Esophagus muscularis mucosa (tissue), 4 donors: Measurements from ENCODE around the gene KLF18. TPM values are rescaled to one million over a fixed set of nuclear protein-coding genes. Genes with fewer than 3 reads are reported as not detected.

ENCODE experiments used
- DNase-seq: peaks from one replicate; pipeline ENCODE4 v3.0.0-alpha.2; 2017; ENCODE audit errors: extremely low spot score
- H3K27ac ChIP-seq, 4 donors: fragments of 200-600 bp; sonication (generic); replicated peaks in 1 of 4; 1 replicate in 3 of 4; 2 replicates in 1 of 4; pipeline ENCODE4 v1.5.1; 2016 to 2019; ENCODE audit warnings: mild to moderate bottlenecking in 1 of 4
- H3K27me3 ChIP-seq, 4 donors: fragments of 200-600 bp; sonication (generic); one replicate each; pipeline versions ENCODE4 v1.5.1 to v1.6.0; 2016 to 2019
- H3K36me3 ChIP-seq, 4 donors: fragments of 200-600 bp; sonication (generic); one replicate each; pipeline ENCODE4 v1.5.1; 2016 to 2019
- H3K4me1 ChIP-seq, 4 donors: fragments of 200-600 bp; sonication (generic); one replicate each; pipeline ENCODE4 v1.5.1; 2016 to 2019
- H3K4me3 ChIP-seq, 4 donors: fragments of 200-600 bp; sonication (generic); 1 replicate in 2 of 4; 2 replicates in 2 of 4; pipeline ENCODE4 v1.5.1; 2016 to 2019; ENCODE audit warnings: mild to moderate bottlenecking in 4 of 4, moderate library complexity in 1 of 4
- H3K9me3 ChIP-seq, 4 donors: fragments of 200-600 bp; sonication (generic); 1 replicate in 3 of 4; 2 replicates in 1 of 4; pipeline ENCODE4 v1.5.1; 2016 to 2019
- EP300 ChIP-seq: sonication (generic); formaldehyde crosslinking; IDR thresholded peaks from one replicate; pipeline ENCODE4 v1.6.1; 2017; ENCODE audit warnings: antibody characterized with exemption
- POLR2A ChIP-seq: fragments of 450-650 bp; IDR thresholded peaks from one replicate; pipeline ENCODE4 v1.6.1; 2017; ENCODE audit warnings: antibody characterized with exemption, moderate library complexity, mild to moderate bottlenecking, low read depth
- POLR2AphosphoS5 ChIP-seq, 2 donors: sonication (generic); formaldehyde crosslinking; IDR thresholded peaks; one replicate each; pipeline ENCODE4 v1.6.1; 2017; ENCODE audit warnings: antibody characterized with exemption in 2 of 2
- WGBS: methylation state at CpG from one replicate; pipeline ENCODE4 v1.1.5; 2018; 5-methylcytosine and 5-hydroxymethylcytosine counted together
- intact Hi-C: fragments of 100-400 bp; cut with DNase I; formaldehyde crosslinking; loops from one replicate; pipeline ENCODE4 v1.15.1; 2023
- total RNA-seq, 4 donors: library from RNA; depleted of rRNA; stranded (reverse); fragments of >200 nt; gene quantifications; one replicate each; pipeline versions ENCODE4 v1.1.0 to v1.2.1, GENCODE V29; 2016
- TF ChIP-seq, protein P1 (sequence below), 3 experiments: fragments of 200-600 bp in 2 of 3; fragments of 450-650 bp in 1 of 3; sonication (generic) in 2 of 3; IDR thresholded peaks; one replicate each; pipeline ENCODE4 v1.5.1; 2017 to 2019; ENCODE audit warnings: antibody characterized with exemption in 3 of 3, mild to moderate bottlenecking in 2 of 3, moderate library complexity in 1 of 3

The KLF18 gene
- not detected for total RNA-seq

- no peaks in the 10 kb centered on the region for H3K4me1 ChIP-seq
Observed at GRCh38 chr1:44141531-44141930, at the start of gene KLF18. KLF18 (minus strand) TSS chr1:44141631; CDS start chr1:44141631, 0 bp downstream.

DNA sequence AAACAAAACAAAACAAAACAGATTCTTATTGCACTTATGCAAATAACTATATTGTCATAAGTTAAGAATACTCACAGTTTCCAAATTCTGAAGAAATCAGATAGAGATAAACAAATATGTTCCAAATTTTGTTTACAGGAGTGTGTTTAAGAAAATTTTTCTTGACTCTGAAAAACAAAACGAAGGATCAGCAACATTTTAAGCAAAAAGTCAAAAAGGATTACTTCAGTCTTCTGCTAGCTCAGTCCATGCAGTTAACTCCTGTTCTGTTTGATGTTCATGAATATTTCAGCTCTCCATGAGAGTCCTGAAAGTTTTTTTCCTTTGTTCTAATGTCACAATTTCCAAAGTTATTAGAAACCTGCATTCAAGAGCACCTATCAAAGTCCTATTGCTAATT, 33.2 kb upstream of the KLF18 start:
- no peak for DNase-seq
- WGBS, result 80% methylated on average over 1 of the region's 1 CpG
- Histone ChIP-seq H3K4me3 (no peak overlapping the region), H3K27ac (no peak overlapping the region), H3K36me3 (no peaks in the 10 kb centered on the region), H3K9me3 (no peaks in the 10 kb centered on the region), H3K27me3 (peaks cover 0 to 10% (median 0%) of the 10 kb centered on the region in 4 donors), H3K4me1 (no peaks in the 10 kb centered on the region)
- intact Hi-C loops, result no loop called here
- TF ChIP-seq EP300, result no peak
- no peak for TF ChIP-seq POLR2A
- TF ChIP-seq POLR2AphosphoS5 (IDR thresholded peaks at IDR 0.05), result no peak
- TF ChIP-seq, protein P1, sequence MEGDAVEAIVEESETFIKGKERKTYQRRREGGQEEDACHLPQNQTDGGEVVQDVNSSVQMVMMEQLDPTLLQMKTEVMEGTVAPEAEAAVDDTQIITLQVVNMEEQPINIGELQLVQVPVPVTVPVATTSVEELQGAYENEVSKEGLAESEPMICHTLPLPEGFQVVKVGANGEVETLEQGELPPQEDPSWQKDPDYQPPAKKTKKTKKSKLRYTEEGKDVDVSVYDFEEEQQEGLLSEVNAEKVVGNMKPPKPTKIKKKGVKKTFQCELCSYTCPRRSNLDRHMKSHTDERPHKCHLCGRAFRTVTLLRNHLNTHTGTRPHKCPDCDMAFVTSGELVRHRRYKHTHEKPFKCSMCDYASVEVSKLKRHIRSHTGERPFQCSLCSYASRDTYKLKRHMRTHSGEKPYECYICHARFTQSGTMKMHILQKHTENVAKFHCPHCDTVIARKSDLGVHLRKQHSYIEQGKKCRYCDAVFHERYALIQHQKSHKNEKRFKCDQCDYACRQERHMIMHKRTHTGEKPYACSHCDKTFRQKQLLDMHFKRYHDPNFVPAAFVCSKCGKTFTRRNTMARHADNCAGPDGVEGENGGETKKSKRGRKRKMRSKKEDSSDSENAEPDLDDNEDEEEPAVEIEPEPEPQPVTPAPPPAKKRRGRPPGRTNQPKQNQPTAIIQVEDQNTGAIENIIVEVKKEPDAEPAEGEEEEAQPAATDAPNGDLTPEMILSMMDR (IDR thresholded peaks at IDR 0.05), result no peak

More at GRCh38 chr1:44141531-44141930, at the start of gene KLF18:
- H3K4me3 ChIP-seq, result no peak within 1 kb of the TSS
- DNase-seq, result no peak
- H3K9me3 ChIP-seq, result peaks cover 0 to 25% (median 18%) of the 10 kb centered on the region in 4 donors
- H3K36me3 ChIP-seq, result no peaks in the 10 kb centered on the region
- no peak within 1 kb of the TSS for H3K27ac ChIP-seq
- TF ChIP-seq POLR2A, result no peak
- TF ChIP-seq EP300, result no peak
- TF ChIP-seq, protein P1 (IDR thresholded peaks at IDR 0.05), result no peak
- no peak for TF ChIP-seq POLR2AphosphoS5 (IDR thresholded peaks at IDR 0.05)
- intact Hi-C loops, result no loop called here
- WGBS, result 86% methylated on average over 1 of the region's 1 CpG
- peaks cover 0 to 5% (median 0%) of the 10 kb centered on the region in 4 donors for H3K27me3 ChIP-seq

- 100% methylated on average over 3 of the region's 3 CpGs for WGBS
- H3K9me3 ChIP-seq, result no peaks in the 10 kb centered on the region
- peaks cover 0 to 16% (median 0%) of the 10 kb centered on the region in 4 donors for H3K27me3 ChIP-seq
- H3K27ac ChIP-seq, result no peak overlapping the region
- H3K36me3 ChIP-seq, result no peaks in the 10 kb centered on the region
- intact Hi-C loops, result no loop called here
- no peak overlapping the region for H3K4me3 ChIP-seq
- no peak for DNase-seq
- no peaks in the 10 kb centered on the region for H3K4me1 ChIP-seq
- no peak for TF ChIP-seq EP300
- TF ChIP-seq, protein P1 (IDR thresholded peaks at IDR 0.05), result no peak
- TF ChIP-seq POLR2AphosphoS5 (IDR thresholded peaks at IDR 0.05), result no peak
Observed at GRCh38 chr1:44170281-44170823, 28.9 kb upstream of the KLF18 start.

GRCh38 chr1:44168520-44169098, 27.2 kb upstream of the KLF18 start:
- intact Hi-C loops, result no loop called here
- Histone ChIP-seq H3K27ac (no peak overlapping the region), H3K36me3 (no peaks in the 10 kb centered on the region), H3K4me3 (no peak overlapping the region), H3K9me3 (no peaks in the 10 kb centered on the region), H3K4me1 (no peaks in the 10 kb centered on the region), H3K27me3 (peaks cover 0 to 16% (median 0%) of the 10 kb centered on the region in 4 donors)
- TF ChIP-seq POLR2A (no peak), EP300 (no peak), POLR2AphosphoS5 (IDR thresholded peaks at IDR 0.05) (no peak)
- TF ChIP-seq, protein P1 (IDR thresholded peaks at IDR 0.05), result no peak
- no peak for DNase-seq
- 97% methylated on average over 3 of the region's 5 CpGs for WGBS

GRCh38 chr1:44161546-44161945, 20.1 kb upstream of the KLF18 start:
- intact Hi-C loops, result no loop called here
- no peaks in the 10 kb centered on the region for H3K36me3 ChIP-seq
- no peaks in the 10 kb centered on the region for H3K9me3 ChIP-seq

More at GRCh38 chr1:44161546-44161945, 20.1 kb upstream of the KLF18 start:
- H3K4me1 ChIP-seq, result no peaks in the 10 kb centered on the region
- TF ChIP-seq EP300, result no peak
- TF ChIP-seq POLR2A, result no peak
- TF ChIP-seq, protein P1 (IDR thresholded peaks at IDR 0.05), result no peak
- TF ChIP-seq POLR2AphosphoS5 (IDR thresholded peaks at IDR 0.05), result no peak
- no peak overlapping the region for H3K27ac ChIP-seq
- H3K4me3 ChIP-seq, result no peak overlapping the region
- DNase-seq, result no peak
- no peaks in the 10 kb centered on the region for H3K27me3 ChIP-seq
